ENCODE measurements around the gene NCCRP1.

- TF ChIP-seq CTCF (IDR thresholded peaks at IDR 0.05) (no peak), POLR2A (IDR thresholded peaks at IDR 0.05) (no peak)
Observed at GRCh38 chr19:39192846-39193245, 3.9 kb upstream of the NCCRP1 start.
